Stimulated activated CD4-positive, alpha-beta T cell treated with anti-CD3 and anti-CD28 coated beads, Interleukin-4, amount 100 ng/mL, for 4 hours (primary cell): ENCODE results near the gene AGAP1.

Experiments
- DNase-seq, 2 experiments: peaks; one replicate each; pipeline ENCODE4 v3.0.0-alpha.2; 2020

Gene AGAP1

DNA sequence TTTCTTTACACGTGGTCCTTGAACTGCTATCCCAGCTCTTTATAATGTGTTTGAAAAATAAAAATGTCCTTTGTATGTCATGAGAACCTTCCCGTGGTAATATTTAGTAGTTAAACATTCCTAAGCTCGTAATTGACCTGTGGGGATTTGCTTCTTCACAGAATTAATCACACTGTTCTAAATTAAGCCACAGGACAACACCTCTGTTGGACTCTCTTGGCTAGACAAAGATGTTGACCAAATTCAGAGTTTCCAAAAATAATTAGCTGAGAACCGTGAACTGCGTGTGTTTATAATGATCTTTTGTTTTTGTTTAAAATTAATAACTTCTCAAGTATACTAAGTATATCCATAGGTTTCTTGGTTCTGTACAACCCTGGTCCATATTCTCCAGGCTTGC, 528.3 kb downstream of the AGAP1 start:
- no peak for DNase-seq

DNA sequence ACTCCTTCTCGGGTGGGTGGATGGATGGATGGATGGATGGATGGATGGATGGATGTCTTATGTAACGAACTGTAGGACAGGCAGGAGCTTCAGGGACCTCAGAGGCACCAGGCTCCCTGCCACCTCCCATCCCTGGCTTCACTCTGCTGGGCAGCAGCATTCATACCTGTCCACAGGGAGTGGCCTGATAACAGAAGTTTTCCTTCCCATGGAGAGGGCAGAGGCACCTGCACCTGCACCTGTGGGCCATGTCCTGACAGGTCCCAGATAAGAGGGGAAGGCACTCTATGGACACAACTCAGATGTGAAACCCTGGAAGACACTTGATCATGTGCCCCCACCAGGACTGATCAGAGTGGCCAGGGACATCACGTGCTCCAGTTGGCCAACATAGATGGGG, 532.0 kb downstream of the AGAP1 start:
- no peak for DNase-seq

DNA sequence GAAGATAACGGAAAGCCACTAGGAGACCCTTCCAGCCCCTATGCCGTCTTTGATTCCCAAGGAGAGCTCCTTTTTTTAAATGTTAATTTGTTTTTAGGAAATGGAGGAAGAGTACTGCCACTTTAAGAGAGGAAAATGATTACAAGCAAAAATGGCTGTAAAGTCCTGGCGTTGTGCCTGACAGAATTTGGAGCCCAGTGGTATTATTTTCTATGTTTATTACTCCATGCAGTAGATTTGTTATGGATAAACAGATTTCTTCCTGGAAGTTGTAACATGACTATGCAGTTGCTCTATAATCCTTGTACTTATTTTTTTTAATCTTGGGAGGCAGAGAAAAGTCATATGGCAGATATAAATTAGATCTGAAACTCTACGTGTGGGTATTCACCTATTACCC, 533.0 kb downstream of the AGAP1 start:
- no peak for DNase-seq

DNA sequence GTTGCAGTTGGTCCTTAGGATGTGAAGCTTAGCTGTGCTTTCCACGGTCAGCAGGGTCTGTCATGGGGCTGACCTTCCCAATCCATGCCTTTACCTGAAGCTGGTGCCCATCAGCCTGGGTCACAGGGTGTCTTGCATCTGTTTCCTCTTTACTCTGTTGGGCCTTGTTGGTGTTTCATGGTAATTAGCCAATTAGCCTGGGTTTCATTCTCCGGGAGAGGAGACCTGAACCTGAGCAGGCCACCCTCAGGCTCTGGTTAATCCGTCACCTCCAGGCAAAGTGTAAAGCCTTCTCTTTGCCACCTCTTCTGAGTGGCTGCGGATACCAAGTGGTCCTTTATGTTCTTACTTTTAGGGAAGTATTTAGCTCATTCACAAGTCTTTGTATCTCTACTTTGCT, 534.2 kb downstream of the AGAP1 start:
- no peak for DNase-seq

DNA sequence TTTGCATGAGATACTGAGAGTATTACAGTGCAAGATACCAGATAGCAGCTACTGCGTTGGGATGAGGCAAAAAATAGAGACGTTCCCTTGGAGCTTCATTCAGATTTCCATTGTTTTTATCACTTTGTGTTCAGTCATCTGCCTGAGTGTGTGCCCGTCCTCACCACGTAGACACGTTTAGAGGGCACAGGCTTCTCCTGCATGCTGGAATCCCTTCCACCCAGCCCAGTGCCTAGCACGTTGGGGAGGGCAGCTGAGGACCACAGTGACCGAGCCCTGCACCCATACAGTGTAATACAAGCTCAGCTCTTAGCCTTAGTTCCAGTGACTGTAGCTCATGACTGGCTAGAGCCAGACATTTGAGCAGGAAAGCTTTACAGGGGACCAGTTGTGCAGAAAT, 539.6 kb downstream of the AGAP1 start:
- no peak for DNase-seq

DNA sequence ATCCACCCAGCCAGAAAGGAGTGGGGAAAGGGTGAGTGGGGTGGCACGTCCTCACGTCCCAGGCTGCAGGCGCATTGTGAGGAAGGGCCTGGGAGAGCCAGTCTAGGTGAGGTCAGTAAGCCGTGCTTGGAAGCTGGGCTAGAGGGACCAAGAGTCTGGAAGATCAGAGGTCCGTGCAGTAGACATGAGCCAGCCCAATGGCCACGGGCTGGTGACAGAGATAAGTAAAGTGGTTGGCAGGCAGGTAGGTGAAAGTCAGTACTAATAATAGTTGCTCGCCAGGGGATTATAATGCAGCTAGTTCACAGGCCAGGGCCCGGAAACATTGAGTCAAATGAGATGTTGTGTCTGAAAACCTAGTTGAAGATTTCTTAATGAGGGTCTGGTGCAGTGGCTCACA, 541.1 kb downstream of the AGAP1 start:
- DNase-seq = no peak

DNA sequence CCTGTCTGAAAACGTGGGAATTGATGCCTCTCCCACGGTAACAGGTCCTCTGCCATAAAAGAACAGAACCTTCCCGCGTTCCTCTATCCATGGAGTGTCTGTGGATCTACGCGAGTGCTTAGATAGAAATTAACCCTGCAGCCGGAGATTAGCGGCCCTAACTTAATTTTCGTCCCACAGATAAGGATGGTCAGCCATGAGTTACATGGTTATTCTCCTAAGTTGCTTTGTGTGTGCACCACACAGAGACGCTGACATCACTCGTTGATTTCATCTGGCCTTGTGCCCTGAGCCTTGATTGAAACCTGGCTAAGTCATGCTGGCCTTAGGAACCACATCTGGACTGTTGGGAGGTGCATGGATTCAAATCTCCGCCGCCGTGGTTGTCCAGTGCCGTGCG, 542.2 kb downstream of the AGAP1 start:
- DNase-seq = no peak

DNA sequence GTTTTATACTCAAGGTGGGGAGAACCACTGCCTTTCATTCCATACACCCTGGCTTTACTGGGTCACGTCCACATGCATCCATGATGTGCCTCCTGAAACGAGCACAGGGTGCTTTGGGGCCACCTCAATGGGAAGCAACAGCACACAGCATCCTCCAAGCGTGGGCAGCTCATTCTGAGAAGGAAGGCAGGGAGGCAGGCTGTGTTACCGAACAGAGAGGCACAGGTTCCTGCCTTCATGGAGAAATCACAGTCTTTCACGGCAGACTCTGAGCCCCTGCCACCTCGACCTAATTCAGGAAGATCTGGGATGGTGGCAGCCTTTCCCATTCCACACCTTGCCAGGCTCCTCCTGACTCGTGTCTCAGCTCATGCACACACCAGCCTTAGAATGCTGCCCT, 544.3 kb downstream of the AGAP1 start:
- no peak for DNase-seq

DNA sequence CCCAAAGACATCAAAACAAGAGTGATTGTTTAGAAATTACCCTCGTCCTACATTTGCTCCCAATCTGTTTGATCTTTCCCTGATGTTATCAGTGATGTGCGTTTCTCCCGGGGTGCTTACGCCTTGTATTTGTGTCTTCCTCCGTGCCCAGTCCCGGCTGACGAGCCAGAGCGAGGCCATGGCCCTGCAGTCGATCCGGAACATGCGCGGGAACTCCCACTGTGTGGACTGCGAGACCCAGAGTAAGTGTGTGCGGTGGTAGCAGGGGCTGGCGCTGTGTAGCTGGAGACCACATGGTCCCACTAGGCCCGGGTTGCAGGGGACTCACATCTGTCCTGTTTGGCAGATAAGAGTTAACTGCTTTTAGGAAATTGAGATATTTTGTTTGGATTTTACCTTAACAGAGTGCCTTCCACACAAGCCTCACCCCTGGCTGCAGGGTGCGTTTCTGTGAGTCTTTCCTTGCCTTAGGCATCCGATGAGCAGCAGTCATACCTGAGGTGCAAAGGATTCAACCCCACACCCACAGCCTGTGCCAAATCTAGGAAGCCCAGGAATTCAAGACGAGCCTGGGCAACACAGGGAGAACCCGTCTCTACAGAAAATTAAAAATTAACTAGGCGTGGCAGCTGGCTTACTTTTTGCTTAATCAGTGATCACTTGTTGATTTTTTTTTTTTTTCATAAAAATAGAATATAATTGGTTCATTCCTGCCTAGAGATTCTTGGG, 546.9 kb downstream of the AGAP1 start:
- no peak for DNase-seq

DNA sequence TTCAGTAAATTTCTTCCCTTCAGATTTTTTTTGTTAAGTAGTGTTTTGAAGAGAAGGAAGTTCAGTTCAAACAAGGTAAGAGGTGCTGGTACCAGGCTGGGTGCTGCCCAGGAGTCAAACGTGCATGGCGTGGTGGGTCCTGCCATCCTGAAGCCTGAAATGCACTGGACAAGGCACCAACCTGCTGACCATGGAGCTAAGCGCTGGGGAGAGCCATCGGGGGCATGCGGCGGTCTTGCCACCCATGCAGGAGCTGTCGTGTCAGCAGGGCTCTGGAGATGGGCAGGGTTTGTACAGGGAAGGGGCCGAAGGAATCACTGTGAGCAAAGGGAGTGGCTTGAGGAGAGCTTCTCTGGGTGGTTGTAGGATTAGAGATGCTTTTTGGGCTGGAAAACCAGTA, 547.8 kb downstream of the AGAP1 start:
- DNase-seq = no peak

DNA sequence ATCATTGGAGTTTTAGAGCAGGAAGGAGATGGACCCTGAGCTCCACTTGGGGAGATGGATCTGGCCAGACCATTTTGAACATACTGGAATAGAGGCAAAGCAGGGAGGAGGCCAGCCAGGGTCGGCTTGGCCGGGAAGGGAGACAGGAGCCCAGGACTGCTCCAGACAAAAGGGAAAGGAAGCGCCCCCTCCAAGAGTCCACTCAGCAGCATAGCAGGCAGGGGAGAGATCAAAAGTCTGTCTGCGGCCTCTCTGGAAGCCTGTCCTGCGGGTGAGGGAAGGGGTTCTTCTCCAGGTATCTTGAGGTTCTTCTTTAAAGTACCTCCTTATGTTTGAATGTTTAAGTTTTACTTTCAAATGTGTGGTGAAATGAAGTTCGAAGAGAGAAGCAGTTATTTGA, 548.2 kb downstream of the AGAP1 start:
- no peak for DNase-seq

DNA sequence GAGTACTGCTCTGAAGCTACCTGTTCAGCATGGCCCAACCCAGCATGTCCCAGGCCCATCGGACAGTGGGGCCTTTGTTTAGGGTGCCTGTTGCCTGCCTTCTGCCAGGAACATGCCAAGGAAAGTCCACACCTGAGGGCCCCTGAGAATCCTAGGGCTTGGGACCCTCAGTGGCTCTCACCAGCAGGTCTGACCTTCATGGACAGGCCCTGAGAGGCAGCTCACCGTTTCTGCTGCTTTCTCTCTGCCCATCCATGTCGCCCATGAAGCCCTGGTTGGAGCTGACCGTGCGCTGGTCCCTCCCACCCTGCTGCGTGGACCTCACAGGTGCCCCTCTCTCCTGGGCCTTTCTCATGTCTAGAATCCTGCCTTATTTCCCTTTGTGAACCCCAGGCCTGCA, 550.3 kb downstream of the AGAP1 start:
- DNase-seq = no peak

DNA sequence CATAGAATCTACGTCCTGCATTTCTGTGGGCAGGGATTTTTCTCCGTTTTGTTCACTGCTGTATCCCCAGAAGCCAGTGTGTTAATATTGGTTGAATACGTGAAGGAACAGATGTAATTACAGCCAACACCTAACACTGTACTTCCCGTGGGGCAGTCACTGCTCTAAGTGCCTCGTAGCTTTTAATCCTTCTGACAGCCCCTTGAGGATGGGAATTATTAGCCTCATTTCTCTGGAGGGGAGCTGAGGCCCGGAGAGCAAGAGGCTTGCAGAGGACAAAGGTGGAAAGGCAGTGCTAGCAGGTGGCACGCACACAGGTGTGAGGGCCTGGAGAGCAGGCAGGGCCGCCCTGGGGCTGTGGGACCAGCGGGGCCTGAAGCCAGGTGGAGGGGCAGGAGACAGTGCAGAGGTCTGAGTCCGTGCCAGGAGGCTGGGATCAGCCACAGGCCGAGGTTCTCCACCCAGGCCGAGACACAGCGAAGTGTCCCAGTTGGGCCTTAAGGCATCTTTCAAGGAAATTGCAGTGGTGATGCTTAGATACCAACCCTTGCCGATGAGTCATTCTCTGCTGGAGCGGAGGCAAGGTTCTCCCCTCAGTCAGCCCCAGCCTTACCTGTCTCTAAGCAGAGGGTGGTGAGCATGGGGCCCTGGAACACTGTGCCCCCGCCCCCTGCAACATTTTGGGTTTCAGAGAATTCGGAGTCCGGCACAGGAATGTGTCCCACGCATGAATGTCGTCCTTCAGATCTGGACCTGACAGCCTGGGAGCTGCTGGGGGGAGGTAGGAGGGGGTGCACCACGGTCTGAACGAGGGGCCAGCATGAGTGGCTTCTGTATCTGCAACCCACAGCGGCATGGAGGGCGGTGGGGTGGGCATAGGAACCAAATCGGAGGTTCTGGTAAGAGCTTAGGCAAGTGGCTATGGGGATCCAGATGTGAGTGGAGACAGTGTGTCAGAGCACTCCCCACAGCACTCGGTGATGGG, 551.7 kb downstream of the AGAP1 start:
- DNase-seq = no peak

DNA sequence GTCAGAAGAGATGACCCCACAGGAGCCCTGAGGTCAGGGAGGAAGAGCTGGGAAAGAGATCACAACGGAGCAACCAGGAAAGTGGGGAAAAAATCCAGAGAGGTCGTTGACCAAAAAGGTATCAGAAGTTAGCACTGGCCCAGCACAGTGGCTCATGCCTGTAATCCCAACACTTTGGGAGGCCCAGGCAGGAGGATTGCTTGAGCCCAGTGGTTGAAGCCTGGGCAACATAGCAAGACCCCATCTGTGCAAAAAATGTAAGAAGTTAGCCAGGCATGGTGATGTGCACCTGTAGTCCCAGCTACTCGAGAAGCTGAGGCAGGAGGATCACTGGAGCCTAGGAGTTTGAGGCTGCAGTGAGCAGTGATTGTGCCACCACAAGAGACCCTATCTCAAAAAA, 552.9 kb downstream of the AGAP1 start:
- DNase-seq = no peak

DNA sequence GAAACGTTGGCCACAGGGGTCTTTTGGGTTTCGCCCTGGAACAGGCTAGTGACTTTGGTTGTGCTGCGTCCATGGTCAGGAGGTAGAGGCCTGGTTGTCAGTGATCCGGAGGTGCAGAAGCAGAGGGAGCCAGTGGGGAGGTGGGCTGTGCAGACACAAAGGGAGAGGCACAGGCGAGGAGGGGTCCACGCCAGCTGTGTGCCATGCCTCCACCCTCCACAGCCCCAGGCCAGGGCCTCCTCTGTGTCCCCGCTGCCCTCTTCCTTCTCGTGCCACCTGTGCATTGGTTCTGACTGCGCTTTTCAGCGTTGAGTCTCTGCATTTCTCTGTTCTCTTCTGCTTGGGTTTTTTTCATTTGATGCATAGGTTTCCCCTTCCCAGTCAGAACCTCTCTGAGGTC, 553.3 kb downstream of the AGAP1 start:
- DNase-seq = no peak

DNA sequence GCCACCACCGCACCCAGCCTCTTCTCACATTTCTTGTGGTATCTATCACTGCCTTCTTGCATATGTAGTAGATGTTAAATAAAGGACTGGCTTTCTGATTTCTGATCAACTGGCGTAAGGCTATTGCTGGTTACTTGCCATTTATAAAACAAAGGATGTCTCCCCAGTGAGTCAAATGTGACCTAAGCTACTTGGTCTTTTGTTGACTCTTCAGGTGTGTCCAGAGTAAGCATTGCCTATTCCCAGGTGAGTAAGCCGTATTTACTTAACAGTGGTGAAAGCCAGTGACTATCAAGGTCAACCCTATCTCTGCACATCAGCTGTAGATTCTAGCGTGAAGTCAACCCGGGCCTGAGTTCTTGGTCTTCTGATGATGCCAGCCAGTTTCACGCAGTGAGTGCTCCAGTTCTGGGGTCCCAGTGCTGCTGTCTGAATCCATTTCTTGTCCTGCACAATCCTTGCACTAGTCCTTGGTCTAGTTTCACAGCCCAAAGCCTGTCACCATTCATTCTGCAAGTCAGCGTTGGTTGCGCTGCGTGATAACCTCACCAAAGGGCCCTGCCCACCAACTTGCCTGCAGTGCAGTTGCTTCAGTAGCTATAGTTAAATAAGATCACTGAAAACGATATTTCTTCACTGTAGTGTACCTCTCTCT, 554.2 kb downstream of the AGAP1 start:
- DNase-seq = no peak

DNA sequence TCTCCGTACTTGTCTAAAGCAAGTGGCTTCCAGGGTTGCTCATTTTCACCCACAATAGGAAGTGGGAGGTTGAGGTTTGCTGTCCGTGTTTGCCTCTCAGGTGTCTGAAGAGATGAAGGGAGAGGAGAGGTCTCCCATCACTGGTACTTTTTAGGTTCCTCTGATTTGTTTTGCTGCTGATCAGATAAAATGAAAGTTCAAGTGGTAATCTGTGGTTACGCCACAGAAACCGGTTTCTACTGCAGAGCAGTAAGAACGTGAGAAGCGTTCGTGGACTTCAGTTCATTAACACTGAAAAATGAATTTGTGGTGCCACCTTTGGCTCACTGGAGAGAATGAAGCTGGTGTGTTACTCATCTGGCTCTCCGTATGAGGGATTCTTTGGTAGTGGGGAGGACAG, 556.1 kb downstream of the AGAP1 start:
- DNase-seq = no peak

DNA sequence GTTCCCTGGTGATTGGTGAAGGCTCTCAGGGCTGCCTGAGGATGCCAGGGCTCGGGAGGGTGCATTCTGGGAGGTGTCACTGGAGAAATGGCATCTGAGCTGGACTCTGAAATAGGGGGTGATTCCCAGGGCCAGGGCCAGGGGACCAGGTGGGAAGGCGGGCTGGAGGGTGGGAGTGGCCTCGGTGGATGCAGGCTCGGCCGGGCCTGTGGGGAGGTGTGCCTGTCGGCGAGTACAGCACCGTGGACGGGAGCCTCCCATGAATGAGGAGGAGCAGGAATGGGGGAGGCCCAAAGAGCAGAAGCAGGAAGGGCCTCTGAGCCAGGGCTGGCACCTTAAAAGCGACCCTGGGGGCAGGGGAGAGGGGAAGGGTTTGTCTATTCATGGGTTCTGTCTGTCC, 557.5 kb downstream of the AGAP1 start:
- DNase-seq = no peak

DNA sequence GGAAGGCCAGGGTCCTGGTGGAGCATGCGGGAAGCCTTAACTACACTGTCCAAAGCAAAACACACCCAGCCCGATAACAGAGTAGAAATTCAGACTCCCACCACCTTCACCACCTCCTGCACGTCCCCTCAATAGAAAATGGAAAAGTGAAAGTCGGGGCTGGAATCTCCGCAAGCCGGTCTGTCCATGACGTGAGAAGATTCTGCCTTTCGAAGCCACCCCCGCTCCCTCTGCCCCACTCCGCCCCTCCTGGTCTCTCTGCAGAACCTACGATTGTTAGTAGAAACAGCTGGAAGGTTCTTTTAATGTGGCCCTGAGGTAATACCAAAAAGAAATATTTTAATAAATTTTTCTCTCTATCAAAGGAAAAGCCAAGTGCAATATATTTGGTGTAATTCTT, 558.0 kb downstream of the AGAP1 start:
- no peak for DNase-seq

DNA sequence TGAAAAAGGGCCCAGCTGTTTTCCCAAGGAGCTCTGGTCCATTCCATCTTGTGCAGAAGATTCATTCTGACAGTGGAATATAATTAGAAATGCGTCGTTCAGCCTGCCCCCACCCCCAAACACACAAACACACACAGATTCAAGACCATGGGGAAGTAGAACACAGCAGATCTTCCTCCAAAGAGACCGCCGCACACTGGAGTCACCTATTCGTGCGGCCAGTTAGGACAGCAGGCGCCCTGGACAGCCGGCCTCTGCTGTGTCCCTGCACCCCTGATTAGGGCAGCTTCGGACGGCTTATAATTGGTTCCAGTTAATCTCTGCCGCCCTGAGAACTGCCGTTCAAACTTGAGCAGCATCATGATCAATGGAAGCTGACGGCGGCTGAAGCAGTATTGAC, 558.4 kb downstream of the AGAP1 start:
- no peak for DNase-seq

DNA sequence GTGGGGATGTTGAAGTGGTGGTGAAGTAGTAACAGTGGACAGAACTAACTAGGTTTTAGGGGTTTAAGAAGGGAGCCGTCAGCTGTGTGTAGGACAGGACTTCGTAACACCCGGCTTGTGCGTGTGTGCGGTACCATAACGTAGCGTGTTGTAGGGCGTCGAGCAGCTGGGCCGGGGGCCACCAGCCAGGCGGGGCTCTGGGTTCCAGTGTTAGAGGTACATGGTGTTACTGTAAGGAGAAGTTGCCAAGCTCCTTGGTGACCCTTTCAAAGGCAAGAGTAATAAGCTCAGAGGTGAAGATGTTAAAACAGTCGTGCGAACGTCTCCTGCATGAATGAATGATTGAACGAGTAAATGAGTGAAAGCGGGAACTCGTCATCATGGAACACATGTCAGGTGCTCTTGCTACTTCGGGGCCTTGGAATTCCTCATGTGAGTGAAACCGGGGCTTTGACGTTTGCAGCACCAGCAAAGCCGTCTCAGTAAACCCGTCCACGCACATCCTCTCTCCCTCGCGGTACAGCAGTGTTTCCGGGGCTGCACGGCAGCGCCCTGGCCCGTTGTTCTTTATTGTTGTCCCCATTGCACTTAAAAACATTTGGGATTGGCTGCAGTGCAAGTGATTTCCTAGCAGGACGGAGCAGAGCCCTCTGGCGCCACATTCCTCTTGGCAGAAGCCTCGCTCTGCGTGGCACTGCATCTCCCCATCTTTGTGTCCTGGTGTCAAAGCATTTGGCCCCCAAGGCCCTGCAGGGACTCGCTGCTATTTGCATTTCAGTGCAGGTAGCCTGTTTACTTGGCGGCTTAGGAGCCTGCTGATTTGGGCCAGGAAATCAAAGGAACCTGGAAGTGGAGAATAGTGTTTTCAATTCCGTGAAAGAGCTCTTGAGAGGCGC, 559.3 kb downstream of the AGAP1 start:
- no peak for DNase-seq

DNA sequence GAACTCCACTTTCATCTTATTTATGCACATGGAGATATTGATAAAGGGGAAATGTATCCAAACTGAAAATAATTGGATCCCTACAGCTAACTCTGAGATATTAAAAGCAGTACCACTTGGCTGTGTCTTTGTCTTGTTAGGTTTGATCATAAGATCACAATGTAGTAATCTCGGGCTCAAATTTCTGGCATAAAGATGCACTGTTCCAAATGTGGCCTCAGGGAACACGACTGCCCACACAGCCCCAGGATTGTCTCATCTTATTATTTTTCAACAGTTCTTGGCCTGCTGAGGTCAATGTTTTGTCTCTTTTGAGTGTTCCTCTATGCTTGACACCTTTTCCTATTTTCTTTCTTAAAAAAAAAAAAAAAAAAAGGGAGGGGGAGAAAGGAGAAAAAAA, 560.3 kb downstream of the AGAP1 start:
- no peak for DNase-seq
